ENCODE data around the gene CAPS.

CAPS gene

DNA sequence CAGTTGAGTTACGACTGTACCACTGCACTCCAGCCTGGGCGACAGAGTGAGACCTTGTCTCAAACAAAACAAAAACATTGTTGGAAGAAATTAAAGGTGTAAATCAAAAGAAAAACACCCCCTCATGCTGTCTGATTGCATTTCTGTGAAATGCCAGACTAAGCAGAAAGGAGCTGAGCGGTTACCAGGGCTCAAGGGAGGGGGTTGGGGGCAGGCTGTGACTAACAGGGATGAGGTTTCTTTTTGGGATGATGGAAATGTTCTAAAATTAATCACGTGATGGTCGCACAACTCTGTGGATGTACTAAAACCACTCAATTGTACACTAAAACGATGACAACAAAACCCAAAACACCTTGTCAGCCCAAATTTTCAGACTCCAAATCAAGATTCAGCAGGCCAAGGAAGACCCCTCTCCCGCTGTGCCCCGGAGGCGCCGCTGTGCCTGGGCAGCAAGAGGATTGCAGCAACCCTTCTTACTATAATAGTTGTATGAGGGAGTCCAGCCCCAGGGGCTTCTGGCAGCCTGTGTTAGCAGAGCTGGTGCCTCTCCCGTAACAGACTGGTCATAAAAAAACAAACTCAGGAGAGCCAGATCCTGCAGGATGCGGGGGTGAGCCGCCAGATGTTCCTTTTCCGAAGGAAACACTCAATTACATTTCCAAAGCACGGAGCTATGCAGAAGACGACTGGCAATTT is 20.9 kb downstream of the CAPS start:
- DNase-seq (ENCODE audit: low read depth), result no peak

DNA sequence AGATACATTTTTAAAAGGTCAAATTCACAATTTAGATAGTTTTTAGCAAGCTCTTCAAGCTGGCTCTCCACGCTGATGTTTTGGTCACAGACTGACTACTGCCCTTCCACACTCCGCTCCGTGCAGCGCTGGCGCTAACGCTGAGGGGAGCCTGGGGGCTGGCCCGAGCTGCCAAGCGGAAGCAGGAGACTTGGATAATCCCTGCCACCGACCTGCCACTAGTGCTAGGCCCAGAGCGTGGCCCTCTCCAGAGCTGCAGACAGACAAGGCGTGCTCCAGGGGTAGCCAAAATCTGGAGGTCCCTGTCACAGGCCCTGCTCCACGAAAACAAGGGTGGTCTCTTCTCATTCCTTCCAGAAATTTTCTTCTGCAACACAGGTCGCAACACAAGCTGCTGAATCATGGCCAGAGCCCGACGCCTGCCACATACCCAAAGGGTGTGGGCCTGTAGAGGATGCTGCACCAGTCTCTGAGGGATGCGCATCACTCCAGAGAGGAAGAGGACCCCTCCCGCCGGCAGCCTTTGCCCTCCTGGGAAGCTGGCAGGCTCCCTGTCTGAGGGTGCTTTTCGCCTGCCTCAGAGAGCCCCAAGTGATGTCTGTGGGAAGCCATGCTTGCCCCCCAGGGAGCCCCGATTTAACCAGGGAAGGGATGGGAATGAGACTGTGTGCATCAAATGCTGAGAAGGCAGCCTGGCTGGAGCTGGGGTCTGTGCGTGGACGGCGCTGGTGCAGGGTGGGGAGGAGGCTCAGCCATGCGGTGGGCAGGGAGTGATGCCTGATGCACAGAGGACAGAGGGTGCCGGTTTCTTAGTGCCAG is 21.6 kb downstream of the CAPS start:
- no peak for DNase-seq (ENCODE audit: low read depth)

DNA sequence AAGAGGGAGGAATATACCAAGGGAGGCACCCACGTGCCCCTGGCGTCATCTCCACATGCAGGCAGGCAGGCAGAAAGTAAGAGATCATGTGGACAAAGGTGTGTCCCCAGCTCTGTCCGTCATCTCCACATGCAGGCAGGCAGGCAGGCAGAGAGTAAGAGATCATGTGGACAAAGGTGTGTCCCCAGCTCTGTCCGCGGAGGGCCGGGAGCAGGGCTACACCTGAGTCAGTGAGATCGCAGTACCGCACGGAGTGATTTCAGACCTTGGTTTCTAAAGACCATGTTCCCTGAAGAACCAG is 22.2 kb downstream of the CAPS start:
- no peak for DNase-seq (ENCODE audit: low read depth)

DNA sequence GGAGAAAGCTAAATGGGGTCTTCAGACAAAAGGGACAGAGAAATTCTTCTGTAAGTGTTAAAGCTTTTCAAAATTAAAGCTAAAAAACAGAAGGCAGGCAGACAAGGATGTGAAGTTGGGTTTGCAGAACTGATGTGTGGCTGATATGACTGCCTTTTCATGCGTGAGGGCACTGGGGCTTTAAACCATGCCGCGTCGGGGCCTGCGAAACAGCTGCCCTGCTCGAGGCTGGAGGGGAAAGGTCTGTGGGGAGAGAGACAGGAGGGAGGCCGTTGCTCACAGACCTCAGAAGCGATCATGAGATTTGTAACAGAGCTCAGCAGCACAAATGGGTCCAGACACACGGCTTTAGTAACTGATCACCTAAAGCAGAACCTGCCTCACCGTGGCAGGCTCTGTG is 23.5 kb downstream of the CAPS start:
- DNase-seq (ENCODE audit: low read depth), result no peak

DNA sequence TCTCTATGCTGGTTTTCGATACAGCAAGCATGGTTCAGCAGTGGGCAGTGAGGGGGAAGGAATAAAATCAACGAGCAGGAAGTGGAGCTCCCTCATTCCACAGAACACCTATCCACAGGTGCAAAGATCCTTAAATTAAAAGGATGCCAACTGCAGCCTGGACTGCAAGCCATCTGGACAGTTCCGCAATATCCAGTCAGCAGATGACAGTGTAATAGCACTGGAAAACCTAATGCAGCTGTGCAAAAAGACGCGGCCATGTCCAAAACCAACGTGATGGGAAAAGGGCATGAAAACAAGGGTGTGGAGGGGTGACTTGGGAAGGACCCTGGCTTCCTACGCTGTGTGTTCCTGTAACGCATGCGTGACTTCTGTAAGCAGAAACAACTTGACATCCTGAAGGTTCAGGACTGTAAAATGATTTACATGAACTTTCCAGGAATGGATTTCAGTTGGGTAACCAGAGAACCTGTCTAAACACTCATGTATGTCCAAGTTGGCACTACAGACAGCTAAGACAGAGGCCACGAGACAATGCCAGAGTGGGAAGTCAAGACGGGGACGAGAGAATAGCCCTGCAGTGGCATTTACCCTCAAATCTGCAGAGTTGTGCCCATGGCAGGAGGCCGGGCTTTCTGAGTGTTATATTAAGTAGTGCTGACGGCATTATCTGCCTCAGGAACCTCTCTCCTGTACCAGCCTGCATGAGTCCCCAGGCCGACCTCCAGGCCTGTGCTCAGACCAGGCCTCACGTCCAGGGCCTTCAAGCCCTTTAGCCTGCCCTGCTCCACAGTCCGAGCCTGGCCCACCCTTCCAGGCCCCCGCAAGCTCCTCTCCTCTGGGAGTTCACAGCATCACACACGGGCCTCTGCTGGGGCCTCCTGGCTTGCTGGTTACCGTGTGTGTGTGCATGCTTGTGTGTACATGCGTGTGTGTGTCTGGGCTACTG is 26.5 kb downstream of the CAPS start:
- DNase-seq (ENCODE audit: low read depth), result no peak

DNA sequence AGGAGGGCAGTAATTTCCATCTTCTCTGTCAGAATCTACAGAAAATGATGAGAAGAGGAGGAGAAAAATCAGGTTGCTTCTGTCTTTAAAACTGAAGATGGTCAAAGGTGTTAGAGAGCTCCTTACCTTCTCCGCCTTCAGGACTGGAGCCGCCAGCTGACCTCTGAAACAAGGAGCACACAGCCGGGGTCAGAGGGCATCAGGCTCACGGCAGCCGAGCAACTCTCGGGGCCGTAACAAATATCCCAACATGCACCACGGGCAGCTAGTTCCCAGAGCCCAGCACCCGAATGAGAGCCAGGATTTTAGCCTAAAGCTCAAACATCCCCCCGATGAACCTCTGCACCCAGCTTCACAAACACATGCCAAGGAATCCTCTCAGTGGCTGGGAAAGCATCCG is 27.6 kb downstream of the CAPS start:
- DNase-seq (ENCODE audit: low read depth), result no peak

DNA sequence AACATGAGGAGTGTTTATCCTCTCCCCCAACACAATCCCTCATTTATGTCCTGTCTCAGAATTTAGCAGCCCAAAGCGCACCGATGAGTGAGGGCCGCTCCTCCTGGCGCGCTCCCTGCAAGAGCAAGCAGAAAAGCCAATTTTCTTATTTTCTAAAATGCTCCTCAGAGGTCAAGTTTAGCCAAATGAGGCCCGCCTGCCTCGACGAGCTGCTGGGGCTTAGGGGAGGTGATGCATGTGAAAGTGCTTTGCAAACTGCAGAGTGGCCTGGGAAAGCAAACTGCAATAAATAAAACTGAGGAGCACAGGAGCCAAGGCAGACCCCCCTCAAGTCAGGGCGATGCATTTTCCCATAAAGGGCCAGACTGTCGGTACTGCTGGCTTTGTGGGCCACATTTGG is 29.0 kb downstream of the CAPS start:
- DNase-seq (ENCODE audit: low read depth), result no peak

DNA sequence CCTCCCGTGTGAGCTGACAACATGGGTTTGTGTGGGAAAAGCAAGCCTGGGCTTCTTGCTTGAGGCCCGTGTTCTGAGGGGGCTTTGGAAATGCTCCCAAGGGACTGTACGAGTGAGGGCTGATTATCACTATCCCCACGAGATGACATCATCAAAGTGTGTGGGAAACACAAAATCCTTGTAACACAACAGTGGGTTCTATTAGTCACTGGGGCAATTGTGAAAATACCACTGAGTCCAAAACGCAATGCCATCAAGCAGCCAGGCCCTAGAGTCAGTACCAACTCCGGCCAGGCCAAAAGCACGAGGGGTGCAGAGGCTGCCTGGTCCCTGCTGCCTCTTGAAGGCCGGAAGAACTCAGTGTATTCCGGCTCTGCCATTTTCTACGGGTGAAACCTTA is 29.6 kb downstream of the CAPS start:
- DNase-seq (ENCODE audit: low read depth), result no peak

DNA sequence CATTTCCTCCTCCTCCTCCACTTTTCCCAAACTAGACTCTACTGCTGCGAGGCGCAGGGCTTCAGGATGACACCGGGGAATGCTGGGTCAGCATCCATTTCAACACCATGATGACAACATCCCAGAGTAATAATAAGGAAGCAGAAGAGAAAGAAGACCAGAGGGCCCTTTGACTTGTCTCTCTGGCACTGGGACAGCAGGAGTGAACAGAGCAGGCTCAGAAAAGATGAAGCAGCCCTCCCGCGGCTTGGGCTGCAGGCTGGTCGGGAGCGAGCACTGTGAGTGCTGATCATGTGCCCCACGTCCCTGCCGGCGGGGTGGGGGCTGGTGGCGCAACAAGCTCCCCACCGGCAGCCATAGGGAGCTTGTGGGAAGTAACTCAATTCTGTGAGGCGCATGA is 33.4 kb downstream of the CAPS start:
- no peak for DNase-seq (ENCODE audit: low read depth)

DNA sequence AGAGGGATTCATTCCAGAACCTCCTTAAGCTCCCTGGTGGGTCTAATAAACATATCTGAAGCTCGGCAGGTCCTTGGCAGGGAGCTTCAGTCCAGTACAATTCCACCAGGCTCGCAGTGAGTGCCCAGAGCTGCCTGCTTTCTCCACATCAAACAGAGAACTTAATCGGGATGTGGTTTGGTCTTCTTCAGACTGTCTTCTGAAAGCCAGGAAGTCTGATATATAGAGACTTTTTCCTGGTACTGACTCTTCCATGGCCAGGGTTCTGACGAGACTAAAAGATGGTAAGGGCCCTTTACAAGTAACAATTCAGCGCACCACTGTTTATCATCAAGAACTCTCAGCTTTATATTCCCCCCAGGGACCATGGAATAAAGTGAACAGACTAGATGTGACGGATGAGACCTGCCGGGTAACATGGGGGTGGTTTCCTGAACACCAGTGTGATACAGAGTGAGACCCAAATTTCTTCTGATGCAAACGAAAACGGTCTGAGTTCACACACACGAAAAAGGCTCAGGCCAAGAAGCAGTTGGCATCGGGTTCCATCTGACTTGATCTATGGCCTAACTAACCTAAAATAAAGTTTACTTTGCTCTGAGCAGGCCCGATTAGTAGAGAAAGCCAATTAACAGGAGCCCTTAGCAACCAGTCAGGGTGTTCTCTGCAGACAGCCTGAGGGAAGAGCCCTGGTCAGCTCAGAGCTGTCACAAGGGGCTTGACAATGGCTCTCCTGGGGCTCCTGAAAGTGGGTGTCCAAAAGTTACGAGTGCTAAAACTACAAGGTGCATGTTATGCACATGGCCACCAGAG is 34.9 kb downstream of the CAPS start:
- no peak for DNase-seq (ENCODE audit: low read depth)

DNA sequence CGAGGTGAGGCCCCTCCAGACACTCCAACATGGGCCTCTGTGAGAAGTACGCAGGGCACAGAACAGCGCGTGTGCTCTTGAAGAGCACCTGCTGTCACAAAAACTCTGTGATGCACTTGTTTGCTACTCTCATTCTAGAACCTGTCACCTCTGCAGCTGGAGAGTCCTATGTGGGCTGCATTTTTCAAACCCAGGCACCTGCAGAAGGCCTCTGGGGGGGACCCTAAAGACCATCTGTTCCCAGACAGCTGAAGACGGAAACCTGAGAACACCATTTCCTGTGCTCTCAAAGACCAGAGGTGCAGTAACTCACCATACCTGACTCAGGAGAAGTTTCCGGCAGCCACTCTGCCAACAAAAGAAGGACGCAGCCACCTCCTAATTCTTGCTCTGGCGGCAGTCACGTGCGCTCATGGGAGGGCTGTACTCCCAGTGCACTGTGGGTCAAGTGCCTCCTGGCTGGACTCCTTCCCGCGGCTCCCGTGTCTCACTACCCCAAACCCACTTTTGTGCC is 35.8 kb downstream of the CAPS start:
- peak; percentile 19 for DNase-seq (ENCODE audit: low read depth)

DNA sequence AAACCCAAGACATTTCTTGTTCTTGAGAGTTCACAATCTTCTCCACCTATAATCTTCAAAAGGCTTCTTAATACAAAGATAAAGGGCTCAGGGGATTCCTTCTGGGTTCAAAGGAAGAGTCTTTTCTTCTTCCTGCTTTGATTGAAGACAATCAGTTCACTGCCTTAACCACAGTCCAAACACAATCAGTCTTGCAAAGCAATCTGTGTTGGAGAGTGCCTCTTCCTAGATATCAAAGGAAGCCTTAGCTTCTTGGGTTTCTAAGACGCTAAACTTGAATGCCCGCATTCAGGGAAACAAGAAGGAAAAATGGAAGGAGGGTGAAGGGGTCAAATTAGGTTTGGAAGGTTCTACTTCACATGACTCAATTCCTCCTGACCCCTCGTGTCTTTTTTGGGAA is 36.7 kb downstream of the CAPS start:
- no peak for DNase-seq (ENCODE audit: low read depth)

DNA sequence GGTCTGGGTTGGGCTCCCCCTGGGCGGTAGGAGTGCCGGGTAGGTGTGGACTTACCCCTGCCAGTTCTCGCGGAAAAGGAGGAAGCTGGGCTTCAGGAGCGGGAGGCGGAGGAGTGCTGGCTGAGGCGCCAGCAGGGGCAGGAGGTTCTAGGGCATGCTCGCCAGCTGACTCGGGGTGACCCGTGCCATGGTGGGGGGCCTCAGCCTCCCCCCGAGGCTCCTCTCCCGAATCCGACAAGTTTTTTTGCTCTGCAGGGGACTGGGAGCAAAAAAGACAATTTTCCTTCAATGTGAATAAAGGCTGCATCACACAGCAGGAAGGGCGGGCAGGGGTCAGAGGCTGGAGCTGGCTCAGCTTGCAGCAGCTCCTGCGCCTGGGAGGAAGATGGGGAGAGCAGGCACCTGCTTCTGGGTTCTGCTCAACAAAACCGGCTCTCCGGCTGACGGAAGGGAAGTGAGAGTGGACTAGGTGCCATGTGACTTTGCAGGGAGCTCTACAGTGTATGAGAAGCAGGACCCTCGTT is 37.3 kb downstream of the CAPS start:
- DNase-seq (ENCODE audit: low read depth), result no peak

DNA sequence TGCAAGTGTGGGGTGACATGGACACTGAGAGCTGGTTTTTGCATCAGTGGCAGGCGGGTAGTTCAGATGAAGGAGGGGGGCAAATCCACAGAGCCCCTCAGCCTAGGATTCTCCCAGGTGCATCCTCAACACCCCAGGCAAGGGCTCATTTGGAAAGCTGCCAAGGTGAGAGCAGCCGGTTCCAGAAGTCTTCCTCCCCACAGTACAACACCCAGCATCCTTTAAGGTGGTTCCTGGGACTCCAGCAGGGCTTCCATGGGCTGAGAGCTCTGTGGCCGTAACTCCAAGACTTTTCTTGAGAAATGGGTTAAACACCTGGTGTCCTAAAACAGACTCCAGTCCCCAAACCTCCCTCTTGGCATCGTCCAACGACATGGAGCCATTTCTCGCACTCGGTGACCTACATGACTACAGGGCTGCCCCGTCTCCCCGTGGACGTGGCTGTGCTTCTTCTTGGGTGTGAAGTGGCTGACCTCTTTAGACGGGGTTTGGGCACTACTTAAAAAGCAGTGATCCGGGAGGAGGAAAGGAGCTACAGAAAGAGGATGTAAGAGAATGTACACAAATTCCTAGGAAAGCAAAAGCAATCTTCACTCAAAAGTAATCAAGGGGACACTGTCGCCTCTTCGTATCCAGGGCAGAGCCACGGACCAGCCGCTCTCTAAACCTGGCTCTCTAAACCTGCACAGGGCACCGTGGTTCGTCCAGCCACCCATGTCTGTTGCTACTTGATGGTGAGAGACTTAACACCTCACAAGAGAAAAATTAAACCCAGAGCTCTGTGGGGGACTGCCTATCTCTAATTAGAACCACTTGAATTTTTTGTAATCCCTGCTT is 38.4 kb downstream of the CAPS start:
- DNase-seq (ENCODE audit: low read depth), result no peak

DNA sequence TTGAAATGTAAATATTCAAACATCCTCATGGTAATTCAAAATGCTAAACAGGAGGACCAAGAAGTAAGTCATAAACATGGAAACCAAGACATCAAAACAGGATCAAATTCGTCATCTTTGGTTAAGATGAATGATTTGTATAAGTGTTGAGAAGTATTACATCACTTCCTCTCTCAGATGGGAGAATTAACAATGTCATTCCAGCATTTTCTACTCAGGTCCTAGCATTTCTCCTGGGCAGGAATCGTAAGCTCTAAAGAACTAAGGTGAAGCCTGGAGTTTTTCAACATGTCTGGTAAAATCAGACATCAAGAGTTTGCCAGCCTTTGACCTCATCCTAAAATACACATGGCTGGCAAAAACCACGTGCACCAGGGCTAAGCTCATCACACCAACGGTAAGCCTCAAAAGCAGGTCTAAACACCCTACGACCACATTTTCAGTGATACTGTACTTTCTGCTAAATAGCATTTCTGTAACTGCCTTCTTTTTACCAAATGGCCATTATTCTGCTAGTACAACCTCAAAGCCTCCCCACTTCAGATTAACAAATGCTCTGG is 39.1 kb downstream of the CAPS start:
- DNase-seq (ENCODE audit: low read depth), result no peak

DNA sequence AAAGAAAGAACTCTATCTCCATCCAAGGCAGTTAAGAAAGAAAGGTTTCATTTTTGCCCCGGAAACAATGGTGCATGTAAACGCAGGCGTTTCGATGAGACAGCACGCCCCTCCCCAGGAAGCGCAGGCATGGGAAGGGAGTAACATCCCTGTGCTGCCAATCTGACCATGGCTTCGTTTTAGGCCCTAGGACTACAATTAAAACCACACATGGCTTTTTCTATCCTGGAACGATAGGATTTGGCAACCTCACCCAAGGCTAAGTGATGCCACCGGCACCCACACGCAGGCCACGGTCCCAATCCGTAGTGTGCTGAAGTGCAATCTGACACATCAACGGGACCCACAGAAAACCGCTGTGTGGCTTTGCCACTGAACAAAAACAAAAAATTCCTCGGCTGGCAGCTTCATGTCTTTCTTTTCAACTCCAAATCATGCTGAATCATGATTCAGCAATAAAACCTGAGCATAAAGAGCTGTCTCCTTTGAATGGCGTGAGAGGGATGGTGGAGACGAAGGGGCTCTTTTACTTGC is 39.7 kb downstream of the CAPS start:
- DNase-seq (ENCODE audit: low read depth), result no peak

DNA sequence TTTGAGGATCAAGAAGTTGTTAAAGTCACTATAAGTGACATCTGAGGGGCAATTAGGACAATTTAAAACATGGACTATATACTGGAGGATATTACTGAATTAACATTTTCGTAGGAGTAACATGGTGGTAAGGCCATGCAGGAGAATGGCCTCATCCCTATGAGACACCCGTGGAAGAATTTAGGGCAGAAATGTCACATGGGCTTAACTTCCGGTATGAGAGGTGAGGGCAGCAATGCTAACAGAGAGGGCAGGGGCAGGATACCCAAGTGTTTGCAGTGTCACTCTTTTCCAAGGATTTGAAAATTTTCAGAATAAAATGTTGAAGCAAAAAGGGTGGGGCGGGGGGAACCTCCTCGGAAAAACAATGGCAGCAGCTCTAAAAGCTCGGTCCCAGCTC is 40.2 kb downstream of the CAPS start:
- no peak for DNase-seq (ENCODE audit: low read depth)

DNA sequence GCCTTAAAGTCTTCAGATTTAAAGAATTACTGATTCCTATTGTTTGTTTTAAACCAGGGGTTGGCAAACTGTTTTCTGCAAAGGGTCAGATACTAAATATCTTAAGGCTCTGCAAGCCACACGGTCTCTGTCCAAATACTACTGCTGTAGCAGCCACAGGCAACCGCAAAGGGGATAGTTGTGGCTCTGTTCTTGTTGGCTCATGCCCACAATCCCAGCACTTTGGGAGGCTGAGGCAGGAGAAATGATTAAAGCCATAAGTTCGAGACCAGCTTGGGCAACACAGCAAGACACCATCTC is 41.5 kb downstream of the CAPS start:
- no peak for DNase-seq (ENCODE audit: low read depth)

DNA sequence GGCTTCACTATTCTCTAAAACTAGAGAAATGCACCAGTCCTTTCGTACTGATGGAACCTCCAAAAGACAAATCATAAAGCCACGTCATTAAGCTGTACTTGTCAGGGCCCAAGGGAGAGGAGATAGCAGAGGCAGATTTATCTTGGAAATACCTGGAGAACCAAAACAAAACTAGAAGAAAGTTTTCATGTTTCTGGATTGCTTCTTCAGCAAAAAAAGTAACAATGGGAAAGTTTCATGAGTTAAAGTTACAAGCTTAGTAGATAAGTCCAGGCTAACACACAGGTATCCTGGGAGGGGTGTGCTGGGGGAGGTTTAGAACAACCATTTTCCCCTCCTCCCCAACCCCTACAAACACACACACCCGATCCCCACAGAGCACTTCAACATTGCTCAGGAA is 42.3 kb downstream of the CAPS start:
- DNase-seq (ENCODE audit: low read depth), result no peak

DNA sequence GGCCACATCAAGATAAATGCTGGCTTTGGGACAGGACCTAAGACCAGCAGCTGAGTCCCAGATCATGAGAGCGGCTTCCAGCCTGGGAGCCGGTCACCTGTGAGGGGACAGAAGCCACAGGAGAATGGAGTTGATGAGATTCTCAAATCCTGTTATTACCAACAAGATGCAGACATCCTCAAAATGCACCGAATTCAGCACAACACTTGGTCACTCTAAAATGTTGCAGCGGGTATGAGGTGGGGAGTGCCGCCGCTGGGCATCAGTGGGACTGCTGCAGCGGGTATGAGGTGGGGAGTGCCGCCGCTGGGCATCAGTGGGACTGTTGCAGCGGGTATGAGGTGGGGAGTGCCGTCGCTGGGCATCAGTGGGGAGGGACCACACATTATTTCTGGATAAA is 42.7 kb downstream of the CAPS start:
- DNase-seq (ENCODE audit: low read depth), result no peak

Data from T follicular helper cell (primary cell).